ENCODE data around the gene TUBG1. TPM values are rescaled to one million over a fixed set of nuclear protein-coding genes. Genes with fewer than 3 reads are reported as not detected.

TUBG1 gene
- total RNA-seq, 1 experiment from 2014 or later = 140 TPM

GRCh38 chr17:42639525-42640113 lies 30.1 kb downstream of the TUBG1 start:
- POLR2A ChIA-PET = no interaction called here
- Mint-ChIP-seq H3K27me3 (ENCODE audit: low read depth) (peaks cover 3% of the 10 kb centered on the region; the same call in 1 of the 2 replicates), H3K4me1 (peaks cover 8% of the 10 kb centered on the region), H3K36me3 (no peaks in the 10 kb centered on the region), H3K27ac (no peak overlapping the region), H3K4me3 (no peak overlapping the region), H3K9me3 (no peaks in the 10 kb centered on the region)
- peak; percentile 53 for ATAC-seq
- TF ChIP-seq SP1 (CRISPR knock-in tag; conservative IDR thresholded peaks at IDR 0.05) (no peak), ELF4 (CRISPR knock-in tag; IDR thresholded peaks at IDR 0.05; ENCODE audit: low read depth) (no peak), ATF1 (CRISPR knock-in tag; IDR thresholded peaks at IDR 0.05) (no peak)
- DNase-seq (ENCODE audit: low spot score) = no peak
- CTCF ChIA-PET = interaction anchor here (0.8 to 2.8 kb wide), 2 partner anchors 21 to 30 kb away, joined by 3 to 7 read pairs; partner anchors contain the start of genes RETREG3 and TUBG1

DNA sequence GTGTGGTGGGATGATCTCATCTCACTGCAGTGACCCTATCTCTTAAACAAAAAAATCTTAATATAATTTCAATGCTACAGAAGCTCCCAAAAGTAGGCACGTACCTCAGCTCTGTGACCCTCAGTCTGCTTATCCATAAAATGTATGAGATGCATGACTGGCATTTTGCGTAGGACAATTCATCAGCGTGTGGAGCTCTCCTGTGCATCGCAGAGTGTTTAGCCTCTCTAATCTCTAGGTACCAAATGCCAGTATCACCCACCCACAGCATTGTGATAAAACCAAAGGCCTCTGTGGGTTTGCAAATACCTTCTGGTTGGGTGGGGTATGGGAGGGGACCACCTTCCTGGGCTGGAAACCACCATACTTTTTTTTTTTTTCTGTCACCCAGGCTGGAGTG lies 30.6 kb downstream of the TUBG1 start:
- peaks cover 3% of the 10 kb centered on the region; the same call in 1 of the 2 replicates for H3K27me3 Mint-ChIP-seq (ENCODE audit: low read depth)
- ChIA-PET CTCF (interaction anchor here (2.8 kb wide), 1 partner anchor 21 kb away, joined by 7 read pairs; no protein-coding TSS in a partner anchor), POLR2A (no interaction called here)
- ATAC-seq (no peak), DNase-seq (ENCODE audit: low spot score) (no peak)
- peaks cover 8% of the 10 kb centered on the region for H3K4me1 Mint-ChIP-seq
- H3K36me3 Mint-ChIP-seq = no peaks in the 10 kb centered on the region
- TF ChIP-seq SOX15 (CRISPR knock-in tag; IDR thresholded peaks at IDR 0.05) = no peak
- no peak for TF ChIP-seq SMAD4 (CRISPR knock-in tag; IDR thresholded peaks at IDR 0.05)
- no peak for TF ChIP-seq TEAD1 (CRISPR knock-in tag; IDR thresholded peaks at IDR 0.05)
- TF ChIP-seq CREM (CRISPR knock-in tag; IDR thresholded peaks at IDR 0.05) = no peak
- TF ChIP-seq ZNF232 (CRISPR knock-in tag; IDR thresholded peaks at IDR 0.05) = no peak
- no peak for TF ChIP-seq CTCF (IDR thresholded peaks at IDR 0.05)
- no peak for TF ChIP-seq ZNF416 (CRISPR knock-in tag; IDR thresholded peaks at IDR 0.05)
- no peak for TF ChIP-seq MXD4 (CRISPR knock-in tag; IDR thresholded peaks at IDR 0.05; ENCODE audit: borderline replicate concordance)
- TF ChIP-seq TP53 (CRISPR knock-in tag; IDR thresholded peaks at IDR 0.05) = no peak
- TF ChIP-seq, protein P1, sequence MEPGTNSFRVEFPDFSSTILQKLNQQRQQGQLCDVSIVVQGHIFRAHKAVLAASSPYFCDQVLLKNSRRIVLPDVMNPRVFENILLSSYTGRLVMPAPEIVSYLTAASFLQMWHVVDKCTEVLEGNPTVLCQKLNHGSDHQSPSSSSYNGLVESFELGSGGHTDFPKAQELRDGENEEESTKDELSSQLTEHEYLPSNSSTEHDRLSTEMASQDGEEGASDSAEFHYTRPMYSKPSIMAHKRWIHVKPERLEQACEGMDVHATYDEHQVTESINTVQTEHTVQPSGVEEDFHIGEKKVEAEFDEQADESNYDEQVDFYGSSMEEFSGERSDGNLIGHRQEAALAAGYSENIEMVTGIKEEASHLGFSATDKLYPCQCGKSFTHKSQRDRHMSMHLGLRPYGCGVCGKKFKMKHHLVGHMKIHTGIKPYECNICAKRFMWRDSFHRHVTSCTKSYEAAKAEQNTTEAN (CRISPR knock-in tag; IDR thresholded peaks at IDR 0.05) = no peak
- TF ChIP-seq KAT7 (CRISPR knock-in tag; IDR thresholded peaks at IDR 0.05; ENCODE audit: borderline replicate concordance) = no peak
- TF ChIP-seq, protein P2, sequence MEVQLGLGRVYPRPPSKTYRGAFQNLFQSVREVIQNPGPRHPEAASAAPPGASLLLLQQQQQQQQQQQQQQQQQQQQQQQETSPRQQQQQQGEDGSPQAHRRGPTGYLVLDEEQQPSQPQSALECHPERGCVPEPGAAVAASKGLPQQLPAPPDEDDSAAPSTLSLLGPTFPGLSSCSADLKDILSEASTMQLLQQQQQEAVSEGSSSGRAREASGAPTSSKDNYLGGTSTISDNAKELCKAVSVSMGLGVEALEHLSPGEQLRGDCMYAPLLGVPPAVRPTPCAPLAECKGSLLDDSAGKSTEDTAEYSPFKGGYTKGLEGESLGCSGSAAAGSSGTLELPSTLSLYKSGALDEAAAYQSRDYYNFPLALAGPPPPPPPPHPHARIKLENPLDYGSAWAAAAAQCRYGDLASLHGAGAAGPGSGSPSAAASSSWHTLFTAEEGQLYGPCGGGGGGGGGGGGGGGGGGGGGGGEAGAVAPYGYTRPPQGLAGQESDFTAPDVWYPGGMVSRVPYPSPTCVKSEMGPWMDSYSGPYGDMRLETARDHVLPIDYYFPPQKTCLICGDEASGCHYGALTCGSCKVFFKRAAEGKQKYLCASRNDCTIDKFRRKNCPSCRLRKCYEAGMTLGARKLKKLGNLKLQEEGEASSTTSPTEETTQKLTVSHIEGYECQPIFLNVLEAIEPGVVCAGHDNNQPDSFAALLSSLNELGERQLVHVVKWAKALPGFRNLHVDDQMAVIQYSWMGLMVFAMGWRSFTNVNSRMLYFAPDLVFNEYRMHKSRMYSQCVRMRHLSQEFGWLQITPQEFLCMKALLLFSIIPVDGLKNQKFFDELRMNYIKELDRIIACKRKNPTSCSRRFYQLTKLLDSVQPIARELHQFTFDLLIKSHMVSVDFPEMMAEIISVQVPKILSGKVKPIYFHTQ (CRISPR knock-in tag; IDR thresholded peaks at IDR 0.05) = no peak
- no peak for TF ChIP-seq NR1H2 (CRISPR knock-in tag; IDR thresholded peaks at IDR 0.05)
- TF ChIP-seq, protein P3, sequence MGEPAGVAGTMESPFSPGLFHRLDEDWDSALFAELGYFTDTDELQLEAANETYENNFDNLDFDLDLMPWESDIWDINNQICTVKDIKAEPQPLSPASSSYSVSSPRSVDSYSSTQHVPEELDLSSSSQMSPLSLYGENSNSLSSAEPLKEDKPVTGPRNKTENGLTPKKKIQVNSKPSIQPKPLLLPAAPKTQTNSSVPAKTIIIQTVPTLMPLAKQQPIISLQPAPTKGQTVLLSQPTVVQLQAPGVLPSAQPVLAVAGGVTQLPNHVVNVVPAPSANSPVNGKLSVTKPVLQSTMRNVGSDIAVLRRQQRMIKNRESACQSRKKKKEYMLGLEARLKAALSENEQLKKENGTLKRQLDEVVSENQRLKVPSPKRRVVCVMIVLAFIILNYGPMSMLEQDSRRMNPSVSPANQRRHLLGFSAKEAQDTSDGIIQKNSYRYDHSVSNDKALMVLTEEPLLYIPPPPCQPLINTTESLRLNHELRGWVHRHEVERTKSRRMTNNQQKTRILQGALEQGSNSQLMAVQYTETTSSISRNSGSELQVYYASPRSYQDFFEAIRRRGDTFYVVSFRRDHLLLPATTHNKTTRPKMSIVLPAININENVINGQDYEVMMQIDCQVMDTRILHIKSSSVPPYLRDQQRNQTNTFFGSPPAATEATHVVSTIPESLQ (CRISPR knock-in tag; IDR thresholded peaks at IDR 0.05) = no peak
- no peak for TF ChIP-seq IRF2 (CRISPR knock-in tag; IDR thresholded peaks at IDR 0.05; ENCODE audit: borderline replicate concordance, low read depth)
- TF ChIP-seq, protein P4, sequence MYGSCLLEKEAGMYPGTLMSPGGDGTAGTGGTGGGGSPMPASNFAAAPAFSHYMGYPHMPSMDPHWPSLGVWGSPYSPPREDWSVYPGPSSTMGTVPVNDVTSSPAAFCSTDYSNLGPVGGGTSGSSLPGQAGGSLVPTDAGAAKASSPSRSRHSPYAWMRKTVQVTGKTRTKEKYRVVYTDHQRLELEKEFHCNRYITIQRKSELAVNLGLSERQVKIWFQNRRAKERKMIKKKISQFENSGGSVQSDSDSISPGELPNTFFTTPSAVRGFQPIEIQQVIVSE (CRISPR knock-in tag; IDR thresholded peaks at IDR 0.05; ENCODE audit: borderline replicate concordance) = no peak
- no peak for TF ChIP-seq FOXP1 (CRISPR knock-in tag; IDR thresholded peaks at IDR 0.05; ENCODE audit: borderline replicate concordance)
- no peak for TF ChIP-seq ETV6 (CRISPR knock-in tag; IDR thresholded peaks at IDR 0.05)
- H3K4me3 Mint-ChIP-seq = no peak overlapping the region
- H3K9me3 Mint-ChIP-seq = no peaks in the 10 kb centered on the region
- H3K27ac Mint-ChIP-seq = no peak overlapping the region

All from WTC11 (cell line).